ENCODE results near the gene ITGA1.

GRCh38 chr5:52840277-52841050 is 52.7 kb downstream of the ITGA1 start:
- TF ChIP-seq CTCF (IDR thresholded peaks at IDR 0.05) (no peak), POLR2A (IDR thresholded peaks at IDR 0.05) (no peak), POLR2AphosphoS5 (IDR thresholded peaks at IDR 0.05) (no peak)

Measured in breast epithelium (tissue), 3 donors.